Measurements from ENCODE around the gene NFX1. TPM values are rescaled to one million over a fixed set of nuclear protein-coding genes. Genes with fewer than 3 reads are reported as not detected.

NFX1 gene
- total and polyA plus RNA-seq, 10 of the 15 experiments (the other 5 are each of a cell fraction or from before 2014, with no cell fraction given): 11.9 to 45.1 (median 36.1) TPM

DNA sequence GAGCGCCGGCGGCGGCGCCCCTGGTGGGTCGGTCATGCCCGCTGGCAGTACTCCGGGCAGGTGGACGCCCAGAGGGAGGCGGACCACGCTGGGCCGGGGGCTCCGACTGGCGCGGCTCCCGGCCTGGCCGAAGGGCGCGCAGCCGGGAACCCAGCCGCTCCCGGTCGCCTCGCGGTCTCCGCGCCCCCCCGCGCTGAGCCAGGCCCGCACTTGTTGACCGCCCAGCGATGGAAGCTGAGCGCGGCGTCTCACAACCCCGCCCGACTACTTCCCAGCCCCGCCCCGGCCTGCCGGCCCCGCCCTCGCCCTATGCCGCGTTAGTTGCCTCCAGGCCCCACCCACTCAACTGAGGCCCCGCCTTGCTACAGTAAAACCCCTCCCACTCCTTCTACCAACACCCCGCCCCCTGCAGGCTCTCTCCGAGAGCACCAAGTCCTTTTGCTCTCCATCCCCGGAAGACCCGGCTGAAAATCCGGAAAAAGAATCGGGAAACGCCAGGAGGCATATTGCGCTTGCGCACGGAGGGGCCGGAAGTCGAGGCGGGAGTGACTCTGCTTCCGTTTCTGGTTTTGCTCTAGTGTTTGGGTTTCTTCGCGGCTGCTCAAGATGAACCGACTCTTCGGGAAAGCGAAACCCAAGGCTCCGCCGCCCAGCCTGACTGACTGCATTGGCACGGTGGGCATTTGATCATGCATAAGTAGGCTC lies 25.7 kb upstream of the NFX1 start, which contains the start of the genes BAG1 and CHMP5 (continued):
- TF ChIP-seq, protein P1, sequence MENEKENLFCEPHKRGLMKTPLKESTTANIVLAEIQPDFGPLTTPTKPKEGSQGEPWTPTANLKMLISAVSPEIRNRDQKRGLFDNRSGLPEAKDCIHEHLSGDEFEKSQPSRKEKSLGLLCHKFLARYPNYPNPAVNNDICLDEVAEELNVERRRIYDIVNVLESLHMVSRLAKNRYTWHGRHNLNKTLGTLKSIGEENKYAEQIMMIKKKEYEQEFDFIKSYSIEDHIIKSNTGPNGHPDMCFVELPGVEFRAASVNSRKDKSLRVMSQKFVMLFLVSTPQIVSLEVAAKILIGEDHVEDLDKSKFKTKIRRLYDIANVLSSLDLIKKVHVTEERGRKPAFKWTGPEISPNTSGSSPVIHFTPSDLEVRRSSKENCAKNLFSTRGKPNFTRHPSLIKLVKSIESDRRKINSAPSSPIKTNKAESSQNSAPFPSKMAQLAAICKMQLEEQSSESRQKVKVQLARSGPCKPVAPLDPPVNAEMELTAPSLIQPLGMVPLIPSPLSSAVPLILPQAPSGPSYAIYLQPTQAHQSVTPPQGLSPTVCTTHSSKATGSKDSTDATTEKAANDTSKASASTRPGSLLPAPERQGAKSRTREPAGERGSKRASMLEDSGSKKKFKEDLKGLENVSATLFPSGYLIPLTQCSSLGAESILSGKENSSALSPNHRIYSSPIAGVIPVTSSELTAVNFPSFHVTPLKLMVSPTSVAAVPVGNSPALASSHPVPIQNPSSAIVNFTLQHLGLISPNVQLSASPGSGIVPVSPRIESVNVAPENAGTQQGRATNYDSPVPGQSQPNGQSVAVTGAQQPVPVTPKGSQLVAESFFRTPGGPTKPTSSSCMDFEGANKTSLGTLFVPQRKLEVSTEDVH (IDR thresholded peaks at IDR 0.05; ENCODE audit: low read depth, partially characterized antibody): no peak
- TF ChIP-seq MXI1 (IDR thresholded peaks at IDR 0.05; ENCODE audit: low read depth, low read length) (peak; percentile 46), POLR2AphosphoS2 (IDR thresholded peaks at IDR 0.05; ENCODE audit: low read depth, low read length) (peak; percentile 90; the same call in 1 of the 2 replicates), MTA3 (IDR thresholded peaks at IDR 0.05; ENCODE audit: borderline replicate concordance, low read length) (no peak), CBFB (IDR thresholded peaks at IDR 0.05; ENCODE audit: low read depth) (no peak), NR2F1 (conservative IDR thresholded peaks at IDR 0.05) (peak; percentile 20; the same call in 1 of the 2 replicates), EED (IDR thresholded peaks at IDR 0.05; ENCODE audit: low read depth) (peak; percentile 94), SP1 (IDR thresholded peaks at IDR 0.05; ENCODE audit: low read depth, low read length) (peak; percentile 51), EZH2 (IDR thresholded peaks at IDR 0.05; ENCODE audit: borderline replicate concordance, control insufficient read depth, low read depth, low read length) (no peak), ASH2L (IDR thresholded peaks at IDR 0.05; ENCODE audit: borderline replicate concordance, low read depth) (no peak), MEF2A (IDR thresholded peaks at IDR 0.05; ENCODE audit: insufficient read depth, low read depth, low read length) (no peak), SUPT20H (IDR thresholded peaks at IDR 0.05; ENCODE audit: borderline replicate concordance, control insufficient read depth, low read depth, low read length) (no peak)
- TF ChIP-seq, protein P2, sequence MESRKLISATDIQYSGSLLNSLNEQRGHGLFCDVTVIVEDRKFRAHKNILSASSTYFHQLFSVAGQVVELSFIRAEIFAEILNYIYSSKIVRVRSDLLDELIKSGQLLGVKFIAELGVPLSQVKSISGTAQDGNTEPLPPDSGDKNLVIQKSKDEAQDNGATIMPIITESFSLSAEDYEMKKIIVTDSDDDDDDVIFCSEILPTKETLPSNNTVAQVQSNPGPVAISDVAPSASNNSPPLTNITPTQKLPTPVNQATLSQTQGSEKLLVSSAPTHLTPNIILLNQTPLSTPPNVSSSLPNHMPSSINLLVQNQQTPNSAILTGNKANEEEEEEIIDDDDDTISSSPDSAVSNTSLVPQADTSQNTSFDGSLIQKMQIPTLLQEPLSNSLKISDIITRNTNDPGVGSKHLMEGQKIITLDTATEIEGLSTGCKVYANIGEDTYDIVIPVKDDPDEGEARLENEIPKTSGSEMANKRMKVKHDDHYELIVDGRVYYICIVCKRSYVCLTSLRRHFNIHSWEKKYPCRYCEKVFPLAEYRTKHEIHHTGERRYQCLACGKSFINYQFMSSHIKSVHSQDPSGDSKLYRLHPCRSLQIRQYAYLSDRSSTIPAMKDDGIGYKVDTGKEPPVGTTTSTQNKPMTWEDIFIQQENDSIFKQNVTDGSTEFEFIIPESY (IDR thresholded peaks at IDR 0.05): no peak
- TF ChIP-seq, protein P3, sequence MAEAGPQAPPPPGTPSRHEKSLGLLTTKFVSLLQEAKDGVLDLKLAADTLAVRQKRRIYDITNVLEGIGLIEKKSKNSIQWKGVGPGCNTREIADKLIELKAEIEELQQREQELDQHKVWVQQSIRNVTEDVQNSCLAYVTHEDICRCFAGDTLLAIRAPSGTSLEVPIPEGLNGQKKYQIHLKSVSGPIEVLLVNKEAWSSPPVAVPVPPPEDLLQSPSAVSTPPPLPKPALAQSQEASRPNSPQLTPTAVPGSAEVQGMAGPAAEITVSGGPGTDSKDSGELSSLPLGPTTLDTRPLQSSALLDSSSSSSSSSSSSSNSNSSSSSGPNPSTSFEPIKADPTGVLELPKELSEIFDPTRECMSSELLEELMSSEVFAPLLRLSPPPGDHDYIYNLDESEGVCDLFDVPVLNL (IDR thresholded peaks at IDR 0.05; ENCODE audit: low read depth, low read length): no peak
- TF ChIP-seq, protein P4, sequence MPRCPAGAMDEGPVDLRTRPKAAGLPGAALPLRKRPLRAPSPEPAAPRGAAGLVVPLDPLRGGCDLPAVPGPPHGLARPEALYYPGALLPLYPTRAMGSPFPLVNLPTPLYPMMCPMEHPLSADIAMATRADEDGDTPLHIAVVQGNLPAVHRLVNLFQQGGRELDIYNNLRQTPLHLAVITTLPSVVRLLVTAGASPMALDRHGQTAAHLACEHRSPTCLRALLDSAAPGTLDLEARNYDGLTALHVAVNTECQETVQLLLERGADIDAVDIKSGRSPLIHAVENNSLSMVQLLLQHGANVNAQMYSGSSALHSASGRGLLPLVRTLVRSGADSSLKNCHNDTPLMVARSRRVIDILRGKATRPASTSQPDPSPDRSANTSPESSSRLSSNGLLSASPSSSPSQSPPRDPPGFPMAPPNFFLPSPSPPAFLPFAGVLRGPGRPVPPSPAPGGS (IDR thresholded peaks at IDR 0.05; ENCODE audit: borderline replicate concordance, insufficient read depth, low read depth, low read length, poor library complexity, severe bottlenecking): no peak
- TF ChIP-seq, protein P5, sequence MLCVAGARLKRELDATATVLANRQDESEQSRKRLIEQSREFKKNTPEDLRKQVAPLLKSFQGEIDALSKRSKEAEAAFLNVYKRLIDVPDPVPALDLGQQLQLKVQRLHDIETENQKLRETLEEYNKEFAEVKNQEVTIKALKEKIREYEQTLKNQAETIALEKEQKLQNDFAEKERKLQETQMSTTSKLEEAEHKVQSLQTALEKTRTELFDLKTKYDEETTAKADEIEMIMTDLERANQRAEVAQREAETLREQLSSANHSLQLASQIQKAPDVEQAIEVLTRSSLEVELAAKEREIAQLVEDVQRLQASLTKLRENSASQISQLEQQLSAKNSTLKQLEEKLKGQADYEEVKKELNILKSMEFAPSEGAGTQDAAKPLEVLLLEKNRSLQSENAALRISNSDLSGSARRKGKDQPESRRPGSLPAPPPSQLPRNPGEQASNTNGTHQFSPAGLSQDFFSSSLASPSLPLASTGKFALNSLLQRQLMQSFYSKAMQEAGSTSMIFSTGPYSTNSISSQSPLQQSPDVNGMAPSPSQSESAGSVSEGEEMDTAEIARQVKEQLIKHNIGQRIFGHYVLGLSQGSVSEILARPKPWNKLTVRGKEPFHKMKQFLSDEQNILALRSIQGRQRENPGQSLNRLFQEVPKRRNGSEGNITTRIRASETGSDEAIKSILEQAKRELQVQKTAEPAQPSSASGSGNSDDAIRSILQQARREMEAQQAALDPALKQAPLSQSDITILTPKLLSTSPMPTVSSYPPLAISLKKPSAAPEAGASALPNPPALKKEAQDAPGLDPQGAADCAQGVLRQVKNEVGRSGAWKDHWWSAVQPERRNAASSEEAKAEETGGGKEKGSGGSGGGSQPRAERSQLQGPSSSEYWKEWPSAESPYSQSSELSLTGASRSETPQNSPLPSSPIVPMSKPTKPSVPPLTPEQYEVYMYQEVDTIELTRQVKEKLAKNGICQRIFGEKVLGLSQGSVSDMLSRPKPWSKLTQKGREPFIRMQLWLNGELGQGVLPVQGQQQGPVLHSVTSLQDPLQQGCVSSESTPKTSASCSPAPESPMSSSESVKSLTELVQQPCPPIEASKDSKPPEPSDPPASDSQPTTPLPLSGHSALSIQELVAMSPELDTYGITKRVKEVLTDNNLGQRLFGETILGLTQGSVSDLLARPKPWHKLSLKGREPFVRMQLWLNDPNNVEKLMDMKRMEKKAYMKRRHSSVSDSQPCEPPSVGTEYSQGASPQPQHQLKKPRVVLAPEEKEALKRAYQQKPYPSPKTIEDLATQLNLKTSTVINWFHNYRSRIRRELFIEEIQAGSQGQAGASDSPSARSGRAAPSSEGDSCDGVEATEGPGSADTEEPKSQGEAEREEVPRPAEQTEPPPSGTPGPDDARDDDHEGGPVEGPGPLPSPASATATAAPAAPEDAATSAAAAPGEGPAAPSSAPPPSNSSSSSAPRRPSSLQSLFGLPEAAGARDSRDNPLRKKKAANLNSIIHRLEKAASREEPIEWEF (IDR thresholded peaks at IDR 0.05; ENCODE audit: insufficient replicate concordance, low read depth, low read length): no peak

All from GM12878 (cell line).